Measurements from ENCODE around the gene ANKRD6. TPM values are rescaled to one million over a fixed set of nuclear protein-coding genes. Genes with fewer than 3 reads are reported as not detected.

ANKRD6 gene
- total RNA-seq, 1 experiment from 2014 or later = 14.7 TPM

DNA sequence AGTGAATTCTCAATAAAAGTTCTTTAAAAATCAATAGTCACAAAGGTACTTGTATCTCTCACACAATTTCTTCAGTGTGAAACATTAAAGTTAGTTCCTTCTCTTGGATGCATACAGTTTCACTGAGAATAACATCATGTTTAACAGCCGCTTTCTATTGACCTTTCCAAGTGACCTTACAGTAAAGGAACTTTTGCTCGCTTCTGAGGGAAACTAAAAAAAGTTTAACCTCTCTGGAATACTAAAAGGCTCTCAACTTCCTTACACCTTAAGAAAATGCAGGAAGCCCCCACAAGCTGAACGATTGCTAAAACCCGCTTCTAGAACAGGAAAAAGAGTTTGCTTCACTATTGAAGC, 22.2 kb upstream of the ANKRD6 start:
- H3K4me3 Mint-ChIP-seq (ENCODE audit: low read depth, unreplicated experiment) = peak overlapping the region; percentile 78
- no peak for DNase-seq
- no peak overlapping the region for H3K27ac Mint-ChIP-seq (ENCODE audit: unreplicated experiment)
- H3K4me1 Mint-ChIP-seq (ENCODE audit: low read depth, unreplicated experiment) = no peaks in the 10 kb centered on the region
- CTCF ChIA-PET = no interaction called here
- intact Hi-C loops (cut with micrococcal nuclease; ENCODE audit: unreplicated experiment) = no loop called here
- H3K36me3 Mint-ChIP-seq (ENCODE audit: insufficient read depth, unreplicated experiment) = peaks cover 7% of the 10 kb centered on the region
- peaks cover 53% of the 10 kb centered on the region for H3K27me3 Mint-ChIP-seq (ENCODE audit: unreplicated experiment)
- no TSS peak for BruUV-seq (replicated peaks)
- no peaks in the 10 kb centered on the region for H3K9me3 Mint-ChIP-seq (ENCODE audit: low read depth, unreplicated experiment)
- no peak for TF ChIP-seq CTCF (IDR thresholded peaks at IDR 0.05; ENCODE audit: unreplicated experiment)

GRCh38 chr6:89411145-89412070, 21.5 kb upstream of the ANKRD6 start:
- H3K4me3 Mint-ChIP-seq (ENCODE audit: low read depth, unreplicated experiment) = peak overlapping the region; percentile 78
- intact Hi-C loops (cut with micrococcal nuclease; ENCODE audit: unreplicated experiment) = no loop called here
- CTCF ChIA-PET = interaction anchor here (0.8 kb wide), 1 partner anchor 15 kb away, joined by 3 read pairs; no protein-coding TSS in a partner anchor
- no peaks in the 10 kb centered on the region for H3K4me1 Mint-ChIP-seq (ENCODE audit: low read depth, unreplicated experiment)
- no peaks in the 10 kb centered on the region for H3K9me3 Mint-ChIP-seq (ENCODE audit: low read depth, unreplicated experiment)
- no TSS peak for BruUV-seq (replicated peaks)
- H3K27me3 Mint-ChIP-seq (ENCODE audit: unreplicated experiment) = peaks cover 57% of the 10 kb centered on the region
- peaks cover 7% of the 10 kb centered on the region for H3K36me3 Mint-ChIP-seq (ENCODE audit: insufficient read depth, unreplicated experiment)
- peak; percentile 19 for DNase-seq
- H3K27ac Mint-ChIP-seq (ENCODE audit: unreplicated experiment) = no peak overlapping the region
- no peak for TF ChIP-seq CTCF (IDR thresholded peaks at IDR 0.05; ENCODE audit: unreplicated experiment)

GRCh38 chr6:89412071-89413005, 20.6 kb upstream of the ANKRD6 start, which contains the start of gene RRAGD:
Gene RRAGD, minus strand, starts transcription at chr6:89412273. Its CDS starts 280 bp downstream, at chr6:89411993.
- H3K9me3 Mint-ChIP-seq (ENCODE audit: low read depth, unreplicated experiment) = no peaks in the 10 kb centered on the region
- no peak within 1 kb of the TSS for H3K27ac Mint-ChIP-seq (ENCODE audit: unreplicated experiment)
- H3K4me1 Mint-ChIP-seq (ENCODE audit: low read depth, unreplicated experiment) = no peaks in the 10 kb centered on the region
- H3K4me3 Mint-ChIP-seq (ENCODE audit: low read depth, unreplicated experiment) = peak within 1 kb of the TSS; percentile 78
- intact Hi-C loops (cut with micrococcal nuclease; ENCODE audit: unreplicated experiment) = no loop called here
- DNase-seq = peak; percentile 54
- TF ChIP-seq CTCF (IDR thresholded peaks at IDR 0.05; ENCODE audit: unreplicated experiment) = no peak
- peaks cover 63% of the 10 kb centered on the region for H3K27me3 Mint-ChIP-seq (ENCODE audit: unreplicated experiment)
- BruUV-seq (replicated peaks) = no TSS peak
- H3K36me3 Mint-ChIP-seq (ENCODE audit: insufficient read depth, unreplicated experiment) = peaks cover 7% of the 10 kb centered on the region
- CTCF ChIA-PET = interaction anchor here (0.8 to 1.0 kb wide), 2 partner anchors 10 to 16 kb away, joined by 3 to 4 read pairs; no protein-coding TSS in a partner anchor

GRCh38 chr6:89413006-89413400, 19.9 kb upstream of the ANKRD6 start:
- H3K36me3 Mint-ChIP-seq (ENCODE audit: insufficient read depth, unreplicated experiment) = peaks cover 7% of the 10 kb centered on the region
- CTCF ChIA-PET = interaction anchor here (0.6 to 1.0 kb wide), 3 partner anchors 9 to 415 kb away, joined by 3 to 4 read pairs (median 4); no protein-coding TSS in a partner anchor
- H3K4me1 Mint-ChIP-seq (ENCODE audit: low read depth, unreplicated experiment) = no peaks in the 10 kb centered on the region
- no peak for TF ChIP-seq CTCF (IDR thresholded peaks at IDR 0.05; ENCODE audit: unreplicated experiment)
- H3K27ac Mint-ChIP-seq (ENCODE audit: unreplicated experiment) = no peak overlapping the region
- peak overlapping the region; percentile 78 for H3K4me3 Mint-ChIP-seq (ENCODE audit: low read depth, unreplicated experiment)
- peaks cover 63% of the 10 kb centered on the region for H3K27me3 Mint-ChIP-seq (ENCODE audit: unreplicated experiment)
- BruUV-seq (replicated peaks) = no TSS peak
- intact Hi-C loops (cut with micrococcal nuclease; ENCODE audit: unreplicated experiment) = no loop called here
- H3K9me3 Mint-ChIP-seq (ENCODE audit: low read depth, unreplicated experiment) = no peaks in the 10 kb centered on the region
- no peak for DNase-seq
